MM.1S (cell line): Measurements from ENCODE around the gene KYNU.

ENCODE experiments used
- DNase-seq: peaks from one replicate; pipeline ENCODE4 v3.0.0-alpha.2; 2015
- H2AFZ ChIP-seq: fragments of 300-600 bp; sonication (generic); 2 replicates; pipeline ENCODE4 v1.6.0; 2016; ENCODE audit warnings: antibody characterized with exemption, low read length
- H3F3A ChIP-seq: fragments of 300-600 bp; sonication (generic); 2 replicates; pipeline ENCODE4 v1.6.1; 2016; ENCODE audit warnings: mild to moderate bottlenecking, antibody characterized with exemption, low read length, moderate library complexity, mixed read lengths; ENCODE audit not compliant: insufficient read depth
- H3K27ac ChIP-seq: fragments of 300-600 bp; sonication (generic); 2 replicates; pipeline ENCODE4 v1.5.1; 2016; ENCODE audit warnings: mild to moderate bottlenecking, low read length
- H3K27me3 ChIP-seq: fragments of 300-600 bp; sonication (generic); replicated peaks from 2 replicates; pipeline ENCODE4 v1.6.0; 2016; ENCODE audit warnings: low read length; ENCODE audit not compliant: insufficient read depth
- H3K36me3 ChIP-seq: fragments of 300-600 bp; sonication (generic); replicated peaks from 2 replicates; pipeline ENCODE4 v1.6.1; 2016; ENCODE audit warnings: mild to moderate bottlenecking, low read length, mixed read lengths; ENCODE audit not compliant: insufficient read depth
- H3K4me1 ChIP-seq: fragments of 300-600 bp; sonication (generic); 2 replicates; pipeline ENCODE4 v1.6.1; 2016; ENCODE audit warnings: low read length, mixed read lengths
- H3K4me2 ChIP-seq: fragments of 300-600 bp; sonication (generic); 2 replicates; pipeline ENCODE4 v1.6.0; 2016; ENCODE audit warnings: low read depth, low read length
- H3K4me3 ChIP-seq: fragments of 300-600 bp; sonication (generic); 2 replicates; pipeline ENCODE4 v1.5.1; 2016; ENCODE audit warnings: low read length, mixed read lengths
- H3K79me2 ChIP-seq: fragments of 300-600 bp; sonication (generic); 2 replicates; pipeline ENCODE4 v1.6.1; 2016; ENCODE audit warnings: mixed run types, low read length, mixed read lengths
- H3K9ac ChIP-seq: fragments of 300-600 bp; sonication (generic); 2 replicates; pipeline ENCODE4 v1.6.1; 2016; ENCODE audit warnings: low read length, mixed read lengths
- H3K9me2 ChIP-seq: fragments of 300-600 bp; sonication (generic); replicated peaks from 2 replicates; pipeline ENCODE4 v1.6.1; 2016; ENCODE audit warnings: mild to moderate bottlenecking, low read length, mixed read lengths; ENCODE audit not compliant: insufficient read depth
- H3K9me3 ChIP-seq: fragments of 300-600 bp; sonication (generic); replicated peaks from 2 replicates; pipeline ENCODE4 v1.6.1; 2016; ENCODE audit warnings: mild to moderate bottlenecking, low read length, mixed read lengths; ENCODE audit not compliant: insufficient read depth
- H4K20me1 ChIP-seq: fragments of 300-600 bp; sonication (generic); 2 replicates; pipeline ENCODE4 v1.6.1; 2016; ENCODE audit warnings: mild to moderate bottlenecking, low read length, moderate library complexity, mixed read lengths; ENCODE audit not compliant: insufficient read depth
- CTCF ChIP-seq: fragments of 300-600 bp; sonication (generic); IDR thresholded peaks from 2 replicates; pipeline ENCODE4 v1.5.1; 2016; ENCODE audit warnings: antibody characterized with exemption, low read length, mixed read lengths
- EZH2 ChIP-seq: fragments of 300-600 bp; sonication (generic); optimal IDR thresholded peaks from 2 replicates; pipeline ENCODE3; 2017; ENCODE audit warnings: low read depth, mild to moderate bottlenecking, antibody characterized with exemption, low read length, mixed read lengths
- EZH2phosphoT487 ChIP-seq: fragments of 300-600 bp; sonication (generic); IDR thresholded peaks from 2 replicates; pipeline ENCODE4 v1.6.1; 2018; ENCODE audit warnings: antibody characterized with exemption, low read length

KYNU gene

GRCh38 chr2:143078104-143078503 lies 200.6 kb downstream of the KYNU start:
- Histone ChIP-seq H3K36me3 (no peaks in the 10 kb centered on the region), H3K79me2 (no peaks in the 10 kb centered on the region), H3K9ac (no peak overlapping the region), H3K9me3 (no peaks in the 10 kb centered on the region), H3K4me3 (no peak overlapping the region), H2AFZ (no peak overlapping the region), H3K27me3 (no peaks in the 10 kb centered on the region), H3K9me2 (no peaks in the 10 kb centered on the region), H3K4me1 (no peaks in the 10 kb centered on the region), H3K4me2 (no peak overlapping the region), H3F3A (no peaks in the 10 kb centered on the region), H3K27ac (no peak overlapping the region), H4K20me1 (no peaks in the 10 kb centered on the region)
- no peak for TF ChIP-seq EZH2phosphoT487
- no peak for TF ChIP-seq CTCF
- no peak for TF ChIP-seq EZH2
- no peak for DNase-seq

- no peak for DNase-seq
- TF ChIP-seq EZH2, result no peak
- TF ChIP-seq EZH2phosphoT487, result no peak
- no peak for TF ChIP-seq CTCF
- H3K36me3 ChIP-seq, result no peaks in the 10 kb centered on the region
- H4K20me1 ChIP-seq, result no peaks in the 10 kb centered on the region
- no peaks in the 10 kb centered on the region for H3K9me2 ChIP-seq
- H3K9ac ChIP-seq, result no peak overlapping the region
- no peak overlapping the region for H3K4me2 ChIP-seq
- no peak overlapping the region for H3K27ac ChIP-seq
- H2AFZ ChIP-seq, result no peak overlapping the region
- no peaks in the 10 kb centered on the region for H3K9me3 ChIP-seq
- no peaks in the 10 kb centered on the region for H3F3A ChIP-seq
- H3K4me3 ChIP-seq, result no peak overlapping the region
- H3K4me1 ChIP-seq, result peaks cover 5% of the 10 kb centered on the region; the same call in 1 of the 2 replicates
- H3K27me3 ChIP-seq, result no peaks in the 10 kb centered on the region
- no peaks in the 10 kb centered on the region for H3K79me2 ChIP-seq
Measured at GRCh38 chr2:143081616-143082015, 204.2 kb downstream of the KYNU start.

- Histone ChIP-seq H3K36me3 (no peaks in the 10 kb centered on the region), H4K20me1 (no peaks in the 10 kb centered on the region), H3K4me2 (peak overlapping the region; percentile 21), H3K9me2 (no peaks in the 10 kb centered on the region), H3F3A (no peaks in the 10 kb centered on the region), H3K4me1 (peaks cover 5% of the 10 kb centered on the region; the same call in 1 of the 2 replicates), H3K9me3 (no peaks in the 10 kb centered on the region), H3K9ac (no peak overlapping the region), H2AFZ (no peak overlapping the region), H3K79me2 (no peaks in the 10 kb centered on the region), H3K27ac (no peak overlapping the region; the same call in 1 of the 2 replicates), H3K4me3 (no peak overlapping the region), H3K27me3 (no peaks in the 10 kb centered on the region)
- peak; percentile 50 for DNase-seq
- TF ChIP-seq CTCF, result no peak
Measured at GRCh38 chr2:143083636-143084035, 206.2 kb downstream of the KYNU start.
